NK-92 (cell line): ENCODE results near the gene HHIPL1.

Experiments used
- DNase-seq: peaks from one replicate; lab custom pipeline; 2025; ENCODE audit not compliant: unreplicated experiment; lab: John Stamatoyannopoulos, UW

The HHIPL1 gene

GRCh38 chr14:99708449-99708848 is 63.5 kb downstream of the HHIPL1 start:
- DNase-seq = no peak

GRCh38 chr14:99713972-99714371 is 69.0 kb downstream of the HHIPL1 start:
- DNase-seq = no peak

GRCh38 chr14:99715266-99716000 is 70.5 kb downstream of the HHIPL1 start:
- no peak for DNase-seq

- no peak for DNase-seq
Measured at GRCh38 chr14:99716091-99716849, 71.3 kb downstream of the HHIPL1 start.

GRCh38 chr14:99716850-99717681 is 72.1 kb downstream of the HHIPL1 start:
- no peak for DNase-seq

GRCh38 chr14:99717682-99718013 is 72.7 kb downstream of the HHIPL1 start:
- DNase-seq = no peak

GRCh38 chr14:99718031-99718810 is 73.3 kb downstream of the HHIPL1 start:
- DNase-seq = no peak

- no peak for DNase-seq
Measured at GRCh38 chr14:99718811-99719192, 73.9 kb downstream of the HHIPL1 start.

GRCh38 chr14:99720941-99721791 is 76.2 kb downstream of the HHIPL1 start:
- no peak for DNase-seq

- DNase-seq = no peak
Measured at GRCh38 chr14:99721792-99722516, 77.0 kb downstream of the HHIPL1 start.

GRCh38 chr14:99722741-99723140 is 77.8 kb downstream of the HHIPL1 start:
- DNase-seq = no peak

GRCh38 chr14:99724196-99724891 is 79.4 kb downstream of the HHIPL1 start:
- DNase-seq = no peak

- no peak for DNase-seq
Measured at GRCh38 chr14:99724939-99725773, 80.2 kb downstream of the HHIPL1 start.

GRCh38 chr14:99725774-99726537 is 81.0 kb downstream of the HHIPL1 start:
- no peak for DNase-seq

- no peak for DNase-seq
Measured at GRCh38 chr14:99726538-99727095, 81.7 kb downstream of the HHIPL1 start.

GRCh38 chr14:99727096-99727870 is 82.4 kb downstream of the HHIPL1 start:
- DNase-seq = no peak
